KOPT-K1 (cell line): ENCODE results near the gene FANCC.

ENCODE experiments used
- H3K27ac ChIP-seq: fragments of 200-600 bp; sonication (generic); 2 replicates; pipeline ENCODE4 v1.5.1; 2016; ENCODE audit warnings: antibody characterized with exemption, mild to moderate bottlenecking, low read depth, low read length; ENCODE audit not compliant: poor library complexity, severe bottlenecking
- H3K36me3 ChIP-seq: fragments of 200-600 bp; sonication (generic); 2 replicates; pipeline ENCODE4 v1.5.1; 2017; ENCODE audit warnings: antibody characterized with exemption, mild to moderate bottlenecking, low read length, moderate library complexity; ENCODE audit not compliant: insufficient read depth
- H3K9me3 ChIP-seq: fragments of 200-600 bp; sonication (generic); 2 replicates; pipeline ENCODE4 v1.5.1; 2017; ENCODE audit warnings: antibody characterized with exemption, low read length, mild to moderate bottlenecking; ENCODE audit not compliant: insufficient read depth, poor library complexity, severe bottlenecking

FANCC gene

DNA sequence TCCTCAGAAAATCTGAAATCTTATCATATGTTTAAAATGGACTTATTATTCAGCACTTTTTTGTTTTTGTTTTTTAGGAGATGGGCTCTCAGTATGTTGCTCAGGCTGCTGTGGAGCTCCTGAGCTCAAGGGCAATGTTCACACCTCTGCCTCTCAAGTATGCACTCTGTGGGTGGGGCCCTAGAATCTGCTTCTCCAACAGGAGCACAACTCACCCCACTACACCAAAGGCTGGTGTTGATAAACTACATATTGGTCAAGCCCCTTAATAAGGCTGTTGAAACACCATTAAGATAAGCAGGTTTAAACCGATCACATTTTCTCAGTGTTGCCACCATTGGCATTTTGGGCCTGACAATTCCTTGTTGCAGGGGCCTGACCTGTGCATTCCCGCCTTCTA lies 131.6 kb downstream of the FANCC start:
- no peaks in the 10 kb centered on the region for H3K36me3 ChIP-seq
- no peak overlapping the region for H3K27ac ChIP-seq
- no peaks in the 10 kb centered on the region for H3K9me3 ChIP-seq

DNA sequence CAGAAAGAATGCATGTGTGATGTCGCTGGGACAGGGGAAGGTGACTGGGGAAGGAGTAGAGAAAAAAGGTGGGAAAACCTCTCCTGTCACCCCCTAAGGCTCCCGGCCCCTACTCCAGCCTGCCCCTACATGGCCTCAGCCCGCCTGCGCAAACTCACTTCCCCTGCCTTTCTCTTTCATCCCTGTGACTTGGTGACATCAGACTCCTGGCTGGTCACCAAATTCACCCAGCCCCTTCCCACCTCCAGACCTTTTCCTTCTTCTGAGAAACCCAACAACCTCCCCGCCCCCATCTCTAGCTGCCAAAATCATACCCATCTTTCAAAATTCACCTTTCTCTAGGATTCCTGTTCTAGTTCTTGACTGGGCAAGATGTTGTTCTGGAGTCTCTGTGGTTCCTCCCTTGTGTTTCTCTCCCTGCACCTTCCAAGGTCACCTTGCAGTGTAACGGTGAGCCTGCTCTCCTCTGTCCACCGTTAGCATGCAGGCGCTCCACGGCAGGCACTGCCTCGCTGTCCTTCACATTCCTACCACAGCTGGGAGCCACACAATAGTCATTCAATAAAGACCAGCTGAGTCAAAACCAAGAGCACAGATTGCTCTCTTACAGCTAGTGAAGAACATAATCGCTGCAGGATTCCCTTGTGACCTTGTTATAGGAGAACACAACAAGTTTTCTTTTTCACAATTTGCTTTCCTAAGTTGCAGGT lies 134.5 kb downstream of the FANCC start:
- Histone ChIP-seq H3K9me3 (no peaks in the 10 kb centered on the region), H3K27ac (no peak overlapping the region), H3K36me3 (no peaks in the 10 kb centered on the region)

DNA sequence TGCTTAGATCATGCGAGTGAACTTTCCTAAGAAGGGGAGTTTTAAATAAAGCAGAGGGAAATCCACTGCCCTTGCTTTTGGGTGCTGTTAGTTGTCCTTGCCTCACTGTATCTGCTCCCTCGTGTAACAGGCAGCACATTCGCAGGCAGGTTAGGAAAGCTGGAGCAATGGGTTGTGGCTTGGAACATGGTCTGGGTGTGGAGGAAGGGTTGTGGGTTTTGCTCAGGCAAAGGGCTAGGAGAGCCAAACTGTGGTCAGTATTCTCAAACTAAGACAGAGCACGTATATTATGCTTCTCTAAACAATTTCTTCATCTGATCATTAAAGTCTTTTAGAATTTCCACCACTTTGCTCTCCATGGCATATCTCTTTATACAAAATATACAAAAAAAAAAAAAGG lies 135.7 kb downstream of the FANCC start:
- no peaks in the 10 kb centered on the region for H3K36me3 ChIP-seq
- no peaks in the 10 kb centered on the region for H3K9me3 ChIP-seq
- H3K27ac ChIP-seq: no peak overlapping the region

DNA sequence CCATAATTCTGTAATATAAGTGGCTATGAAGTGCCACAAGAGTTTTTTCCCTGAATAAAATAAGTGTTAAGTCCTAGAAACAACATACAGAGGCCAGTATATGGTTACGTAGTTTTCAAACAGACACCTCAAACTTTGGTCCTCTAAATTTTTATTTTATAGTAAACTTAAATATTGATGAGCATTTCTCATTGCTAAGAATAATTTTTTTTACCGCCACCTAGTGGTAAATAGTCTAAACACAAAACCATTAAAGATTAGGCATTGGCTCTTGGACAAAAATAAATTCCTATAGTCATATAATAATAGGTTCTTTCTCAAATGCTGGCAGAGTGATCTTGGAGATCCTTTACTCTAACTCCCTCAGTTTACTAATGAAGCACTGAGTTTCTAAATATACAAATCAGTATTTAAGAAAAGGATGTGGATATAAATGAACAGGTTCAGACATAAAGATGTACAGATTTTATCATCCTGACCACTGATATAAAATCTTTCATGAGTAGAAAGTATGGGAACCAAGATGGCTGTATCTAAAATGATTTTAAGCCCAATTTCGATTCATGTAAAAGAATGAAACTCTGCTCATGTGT lies 136.2 kb downstream of the FANCC start:
- no peaks in the 10 kb centered on the region for H3K9me3 ChIP-seq
- no peak overlapping the region for H3K27ac ChIP-seq
- no peaks in the 10 kb centered on the region for H3K36me3 ChIP-seq

GRCh38 chr9:95177617-95178016 lies 139.9 kb downstream of the FANCC start:
- no peak overlapping the region for H3K27ac ChIP-seq
- H3K36me3 ChIP-seq: no peaks in the 10 kb centered on the region
- no peaks in the 10 kb centered on the region for H3K9me3 ChIP-seq

- Histone ChIP-seq H3K9me3 (no peaks in the 10 kb centered on the region), H3K27ac (no peak overlapping the region), H3K36me3 (no peaks in the 10 kb centered on the region)
Observed at GRCh38 chr9:95176755-95177319, 140.7 kb downstream of the FANCC start.

GRCh38 chr9:95175523-95175922 lies 142.0 kb downstream of the FANCC start:
- Histone ChIP-seq H3K36me3 (no peaks in the 10 kb centered on the region; the same call in 1 of the 2 replicates), H3K27ac (no peak overlapping the region), H3K9me3 (no peaks in the 10 kb centered on the region)

DNA sequence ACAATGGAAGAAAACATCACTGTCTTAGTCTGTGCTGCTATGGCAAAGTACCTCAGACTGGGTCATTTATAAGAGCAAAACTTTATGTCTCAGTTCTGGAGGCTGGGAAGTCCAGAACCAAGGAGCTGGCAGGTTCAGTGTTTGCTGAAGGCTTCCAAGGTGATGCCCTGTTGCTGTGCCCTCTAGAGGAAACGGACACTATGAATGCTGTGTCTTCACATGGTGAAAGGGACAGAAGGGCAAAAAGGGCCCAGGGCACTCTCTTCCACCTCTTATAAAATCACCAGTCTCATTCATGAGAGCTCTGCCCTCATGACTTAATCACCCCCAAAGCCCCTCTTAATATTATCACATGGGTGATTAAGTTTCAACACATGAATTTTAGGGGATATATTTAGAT lies 143.5 kb downstream of the FANCC start:
- Histone ChIP-seq H3K9me3 (no peaks in the 10 kb centered on the region), H3K27ac (no peak overlapping the region), H3K36me3 (peaks cover 4% of the 10 kb centered on the region)

GRCh38 chr9:95171596-95171995 lies 145.9 kb downstream of the FANCC start:
- Histone ChIP-seq H3K9me3 (no peaks in the 10 kb centered on the region), H3K27ac (no peak overlapping the region), H3K36me3 (peaks cover 4% of the 10 kb centered on the region)

GRCh38 chr9:95171001-95171400 lies 146.5 kb downstream of the FANCC start:
- no peak overlapping the region for H3K27ac ChIP-seq
- H3K9me3 ChIP-seq: no peaks in the 10 kb centered on the region

GRCh38 chr9:95167998-95168397 lies 149.5 kb downstream of the FANCC start:
- no peak overlapping the region for H3K27ac ChIP-seq
- peaks cover 6% of the 10 kb centered on the region for H3K9me3 ChIP-seq
- H3K36me3 ChIP-seq: peaks cover 4% of the 10 kb centered on the region

More at GRCh38 chr9:95171001-95171400, 146.5 kb downstream of the FANCC start:
- peaks cover 4% of the 10 kb centered on the region for H3K36me3 ChIP-seq

GRCh38 chr9:95165004-95165403 lies 152.5 kb downstream of the FANCC start:
- Histone ChIP-seq H3K27ac (no peak overlapping the region), H3K9me3 (peaks cover 7% of the 10 kb centered on the region), H3K36me3 (peaks cover 4% of the 10 kb centered on the region; the same call in 1 of the 2 replicates)

DNA sequence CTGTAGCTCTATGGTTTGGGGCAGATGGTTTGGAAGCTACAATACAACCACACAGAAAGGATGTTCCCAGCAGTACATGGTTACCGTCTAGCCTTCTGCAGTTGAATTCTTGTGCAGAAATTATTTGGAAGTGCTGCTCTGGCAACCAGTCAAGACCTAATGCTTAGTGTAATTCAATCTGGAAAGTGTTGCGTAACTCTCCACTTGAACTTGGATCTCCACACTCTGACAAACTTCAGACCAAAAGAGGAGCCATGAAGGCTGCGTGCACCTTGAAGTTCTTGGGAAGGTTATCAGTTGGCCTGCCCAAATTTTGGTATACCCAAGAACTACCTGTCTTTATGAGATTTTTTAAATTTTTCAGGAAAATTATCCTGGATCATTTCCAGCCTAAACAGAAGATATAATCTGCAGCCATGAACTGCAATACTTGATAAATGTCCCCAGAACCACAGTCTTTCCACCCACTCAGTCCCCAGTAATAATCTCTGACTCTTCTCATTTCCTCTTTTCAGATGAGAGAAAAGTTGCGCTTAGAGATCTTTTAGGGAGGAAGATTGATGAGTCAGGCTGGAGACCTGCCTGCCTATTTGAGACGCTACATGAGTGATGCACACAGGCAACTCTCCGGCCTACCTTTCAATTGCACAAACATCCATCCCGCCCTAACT lies 159.9 kb downstream of the FANCC start:
- Histone ChIP-seq H3K9me3 (no peaks in the 10 kb centered on the region), H3K36me3 (no peaks in the 10 kb centered on the region), H3K27ac (no peak overlapping the region)

DNA sequence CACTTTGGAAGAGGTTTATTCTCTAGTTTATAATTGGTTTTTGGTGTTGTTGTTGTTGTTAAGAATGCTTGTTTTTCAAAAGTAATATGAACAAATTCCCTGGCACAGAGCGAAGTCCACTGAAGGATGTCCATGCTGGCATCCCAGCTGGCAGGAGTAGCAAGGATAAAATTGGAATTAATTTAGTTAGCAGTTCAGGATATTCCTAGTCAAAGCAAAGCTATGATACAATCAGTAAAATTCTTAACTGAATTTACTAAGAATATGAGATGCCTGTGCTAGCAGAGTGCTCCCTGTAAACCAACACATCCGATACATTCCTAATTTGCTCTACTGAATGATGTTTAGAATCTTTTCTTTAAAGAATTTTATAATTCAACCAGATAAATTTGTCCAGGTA lies 161.4 kb downstream of the FANCC start:
- H3K27ac ChIP-seq: no peak overlapping the region
- H3K9me3 ChIP-seq: no peaks in the 10 kb centered on the region
- H3K36me3 ChIP-seq: no peaks in the 10 kb centered on the region

- H3K27ac ChIP-seq: no peak overlapping the region
- H3K9me3 ChIP-seq: no peaks in the 10 kb centered on the region
- H3K36me3 ChIP-seq: no peaks in the 10 kb centered on the region
Observed at GRCh38 chr9:95155220-95155619, 162.3 kb downstream of the FANCC start.
